ENCODE data around the gene DDX39B. TPM values are rescaled to one million over a fixed set of nuclear protein-coding genes. Genes with fewer than 3 reads are reported as not detected.
"Not testable (repeated sequence)": the region's sequence is repeated elsewhere in the genome, so short reads cannot be mapped to it uniquely, and the experiment has no call there.

Gene DDX39B
- total RNA-seq, 1 experiment from 2014 or later, result 565 TPM

- H3K4me3 Mint-ChIP-seq (ENCODE audit: unreplicated experiment), result no peak overlapping the region
- ChIA-PET POLR2A (interaction anchor here (0.7 kb wide), 1 partner anchor 396 kb away, joined by 3 read pairs; no protein-coding TSS in a partner anchor), CTCF (interaction anchor here (1.0 kb wide), 1 partner anchor 40 kb away, joined by 4 read pairs; no protein-coding TSS in a partner anchor)
- intact Hi-C loops (cut with micrococcal nuclease), result no loop called here
- H3K27ac Mint-ChIP-seq (ENCODE audit: low read depth, unreplicated experiment), result no peak overlapping the region
- H3K9me3 Mint-ChIP-seq (ENCODE audit: unreplicated experiment), result no peaks in the 10 kb centered on the region
- no peak for TF ChIP-seq CTCF (IDR thresholded peaks at IDR 0.05; ENCODE audit: unreplicated experiment)
- no peak for DNase-seq (ENCODE audit: unreplicated experiment)
- TSS peak; percentile 22 for BruUV-seq (replicated peaks)
- H3K27me3 Mint-ChIP-seq (ENCODE audit: insufficient read depth, unreplicated experiment), result no peaks in the 10 kb centered on the region
- H3K4me1 Mint-ChIP-seq (ENCODE audit: insufficient read depth, unreplicated experiment), result peaks cover 20% of the 10 kb centered on the region
- peaks cover 49% of the 10 kb centered on the region for H3K36me3 Mint-ChIP-seq (ENCODE audit: insufficient read depth, unreplicated experiment)
These were observed 15.9 kb upstream of the DDX39B start for GRCh38 chr6:31557443-31558317.

- Mint-ChIP-seq H3K27me3 (ENCODE audit: insufficient read depth, unreplicated experiment) (no peaks in the 10 kb centered on the region), H3K4me3 (ENCODE audit: unreplicated experiment) (no peak overlapping the region), H3K27ac (ENCODE audit: low read depth, unreplicated experiment) (no peak overlapping the region), H3K4me1 (ENCODE audit: insufficient read depth, unreplicated experiment) (peaks cover 20% of the 10 kb centered on the region), H3K36me3 (ENCODE audit: insufficient read depth, unreplicated experiment) (peaks cover 56% of the 10 kb centered on the region), H3K9me3 (ENCODE audit: unreplicated experiment) (no peaks in the 10 kb centered on the region)
- no peak for TF ChIP-seq CTCF (IDR thresholded peaks at IDR 0.05; ENCODE audit: unreplicated experiment)
- CTCF ChIA-PET, result interaction anchor here (0.6 kb wide), 2 partner anchors 43 to 243 kb away, joined by 3 read pairs; no protein-coding TSS in a partner anchor
- DNase-seq (ENCODE audit: unreplicated experiment), result no peak
- POLR2A ChIA-PET, result interaction anchor here (0.6 to 1.1 kb wide), 4 partner anchors 10 to 95 kb away, joined by 3 read pairs; partner anchors contain the start of genes ATP6V1G2 and DDX39B
- intact Hi-C loops (cut with micrococcal nuclease), result no loop called here
- no TSS peak for BruUV-seq (replicated peaks)
These were observed 14.5 kb upstream of the DDX39B start for GRCh38 chr6:31556307-31556706.

- H3K27ac Mint-ChIP-seq (ENCODE audit: low read depth, unreplicated experiment); H3K4me3 Mint-ChIP-seq (ENCODE audit: unreplicated experiment); BruUV-seq (replicated peaks); H3K9me3 Mint-ChIP-seq (ENCODE audit: unreplicated experiment); H3K27me3 Mint-ChIP-seq (ENCODE audit: insufficient read depth, unreplicated experiment); intact Hi-C loops (cut with micrococcal nuclease); H3K4me1 Mint-ChIP-seq (ENCODE audit: insufficient read depth, unreplicated experiment): not testable (repeated sequence)
- peaks cover 48% of the 10 kb centered on the region for H3K36me3 Mint-ChIP-seq (ENCODE audit: insufficient read depth, unreplicated experiment)
- ChIA-PET CTCF (interaction anchor here (0.6 to 2.5 kb wide), 6 partner anchors 24 to 100 kb away, joined by 3 to 21 read pairs (median 4); partner anchors contain the start of gene TNF), POLR2A (interaction anchor here (0.6 to 1.8 kb wide), 6 partner anchors 9 to 100 kb away, joined by 3 to 6 read pairs (median 4); no protein-coding TSS in a partner anchor)
- peak; percentile 61 for DNase-seq (ENCODE audit: unreplicated experiment)
These were observed 9.6 kb upstream of the DDX39B start for GRCh38 chr6:31551371-31551770.

DNA sequence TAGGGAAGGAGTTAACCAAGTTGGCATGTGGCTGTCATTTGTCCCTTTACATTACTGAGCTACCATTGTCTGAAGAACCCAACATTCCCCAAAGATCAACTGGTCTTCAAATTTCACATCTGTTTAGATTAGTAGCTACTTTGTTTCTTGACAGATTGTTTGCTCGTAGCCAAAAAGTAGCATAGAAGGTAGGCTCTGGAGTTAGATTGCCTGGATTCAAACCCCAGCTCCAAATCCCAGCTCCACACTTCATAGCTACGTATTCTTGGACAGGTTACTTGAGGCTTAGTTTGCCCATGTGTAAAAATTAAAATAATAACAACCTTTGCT is 6.7 kb upstream of the DDX39B start:
- Mint-ChIP-seq H3K27ac (ENCODE audit: low read depth, unreplicated experiment) (no peak overlapping the region), H3K36me3 (ENCODE audit: insufficient read depth, unreplicated experiment) (peaks cover 46% of the 10 kb centered on the region)
- no peak for DNase-seq (ENCODE audit: unreplicated experiment)

More for the DNA sequence above, 6.7 kb upstream of the DDX39B start:
- H3K27me3 Mint-ChIP-seq (ENCODE audit: insufficient read depth, unreplicated experiment), result no peaks in the 10 kb centered on the region
- POLR2A ChIA-PET, result interaction anchor here (0.6 to 1.7 kb wide), 8 partner anchors 15 to 424 kb away, joined by 3 to 5 read pairs (median 3); partner anchors contain the start of genes BAG6 and DXO
- TF ChIP-seq CTCF (IDR thresholded peaks at IDR 0.05; ENCODE audit: unreplicated experiment), result no peak
- intact Hi-C loops (cut with micrococcal nuclease), result loop anchor here (5.0 to 10.0 kb wide), 2 partner anchors 34 to 226 kb away; partner anchors contain the start of genes LTB and VWA7
- H3K4me3 Mint-ChIP-seq (ENCODE audit: unreplicated experiment), result peak overlapping the region; percentile 75
- H3K9me3 Mint-ChIP-seq (ENCODE audit: unreplicated experiment), result no peaks in the 10 kb centered on the region
- H3K4me1 Mint-ChIP-seq (ENCODE audit: insufficient read depth, unreplicated experiment), result peaks cover 18% of the 10 kb centered on the region
- CTCF ChIA-PET, result interaction anchor here (0.6 to 7.6 kb wide), 6 partner anchors 22 to 337 kb away, joined by 3 to 160 read pairs (median 4); no protein-coding TSS in a partner anchor
- no TSS peak for BruUV-seq (replicated peaks)

All from MCF 10A (cell line).